Measurements from ENCODE around the gene SPAG9. TPM values are rescaled to one million over a fixed set of nuclear protein-coding genes. Genes with fewer than 3 reads are reported as not detected.
A peak's percentile ranks its signal among the peaks of the same experiment; 100 is the strongest.

SPAG9 gene
- total RNA-seq, 3 donors from 2014 or later = 112 to 178 (median 128) TPM

DNA sequence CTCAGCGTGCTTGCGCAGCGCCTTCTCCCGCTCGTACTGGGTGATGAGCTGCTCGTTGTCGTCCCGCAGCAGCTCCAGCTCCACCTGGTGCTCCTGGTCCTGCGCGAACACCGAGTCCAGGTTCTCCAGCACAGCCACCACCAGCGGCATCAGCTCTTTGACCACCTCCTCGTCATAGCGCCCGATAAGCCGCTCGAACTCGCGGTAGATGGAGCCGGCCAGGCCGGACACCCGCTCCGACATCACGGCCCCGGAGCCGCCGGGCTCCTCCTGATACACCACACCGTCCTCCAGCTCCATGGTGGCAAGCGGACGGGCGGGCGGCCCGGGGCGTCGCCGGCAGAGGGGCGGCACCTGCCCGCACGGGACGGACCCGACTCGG is 320 bp downstream of the SPAG9 start:
- peak in 1 of 2 donors; percentile 57 for DNase-seq (ENCODE audit: low spot score in 2 of 2)

GRCh38 chr17:51119415-51120356 is 982 bp downstream of the SPAG9 start:
- H3K27me3 ChIP-seq = no peaks in the 10 kb centered on the region
- H3K4me1 ChIP-seq = peaks cover 0 to 15% of the 10 kb centered on the region in 2 donors
- no peaks in the 10 kb centered on the region for H3K9me3 ChIP-seq
- no peak for TF ChIP-seq POLR2A (IDR thresholded peaks at IDR 0.05)
- TF ChIP-seq, protein P1, sequence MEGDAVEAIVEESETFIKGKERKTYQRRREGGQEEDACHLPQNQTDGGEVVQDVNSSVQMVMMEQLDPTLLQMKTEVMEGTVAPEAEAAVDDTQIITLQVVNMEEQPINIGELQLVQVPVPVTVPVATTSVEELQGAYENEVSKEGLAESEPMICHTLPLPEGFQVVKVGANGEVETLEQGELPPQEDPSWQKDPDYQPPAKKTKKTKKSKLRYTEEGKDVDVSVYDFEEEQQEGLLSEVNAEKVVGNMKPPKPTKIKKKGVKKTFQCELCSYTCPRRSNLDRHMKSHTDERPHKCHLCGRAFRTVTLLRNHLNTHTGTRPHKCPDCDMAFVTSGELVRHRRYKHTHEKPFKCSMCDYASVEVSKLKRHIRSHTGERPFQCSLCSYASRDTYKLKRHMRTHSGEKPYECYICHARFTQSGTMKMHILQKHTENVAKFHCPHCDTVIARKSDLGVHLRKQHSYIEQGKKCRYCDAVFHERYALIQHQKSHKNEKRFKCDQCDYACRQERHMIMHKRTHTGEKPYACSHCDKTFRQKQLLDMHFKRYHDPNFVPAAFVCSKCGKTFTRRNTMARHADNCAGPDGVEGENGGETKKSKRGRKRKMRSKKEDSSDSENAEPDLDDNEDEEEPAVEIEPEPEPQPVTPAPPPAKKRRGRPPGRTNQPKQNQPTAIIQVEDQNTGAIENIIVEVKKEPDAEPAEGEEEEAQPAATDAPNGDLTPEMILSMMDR (IDR thresholded peaks at IDR 0.05) = peak in 1 of 3 donors; percentile 13
- H3K4me3 ChIP-seq = peak overlapping the region; percentile 97 to 99 (median 99)
- intact Hi-C loops (cut with DNase I; ENCODE audit: low total_unique reads) = no loop called here
- peak overlapping the region; percentile 98 to 99 for H3K27ac ChIP-seq
- no peaks in the 10 kb centered on the region for H3K36me3 ChIP-seq
- peak; percentile 52 to 64 for DNase-seq (ENCODE audit: low spot score in 2 of 2)

More for the DNA sequence above, 320 bp downstream of the SPAG9 start:
- Histone ChIP-seq H3K36me3 (no peaks in the 10 kb centered on the region), H3K9me3 (no peaks in the 10 kb centered on the region), H3K4me1 (peaks cover 0 to 15% of the 10 kb centered on the region in 2 donors), H3K27ac (peak overlapping the region; percentile 98 to 99), H3K4me3 (peak overlapping the region; percentile 97 to 99 (median 99)), H3K27me3 (no peaks in the 10 kb centered on the region)
- intact Hi-C loops (cut with DNase I; ENCODE audit: low total_unique reads) = no loop called here
- TF ChIP-seq, protein P1 (IDR thresholded peaks at IDR 0.05) = no peak
- TF ChIP-seq POLR2AphosphoS5 (IDR thresholded peaks at IDR 0.05) = peak in 2 of 3 donors; percentile 27 to 35

GRCh38 chr17:51118330-51119195 is 2.1 kb downstream of the SPAG9 start:
- H3K27ac ChIP-seq = peak overlapping the region in 1 of 2 donors; percentile 98
- H3K4me1 ChIP-seq = peaks cover 0 to 15% of the 10 kb centered on the region in 2 donors
- no peaks in the 10 kb centered on the region for H3K36me3 ChIP-seq
- peak overlapping the region; percentile 97 to 99 (median 99) for H3K4me3 ChIP-seq
- no peak for TF ChIP-seq POLR2AphosphoS5 (IDR thresholded peaks at IDR 0.05)
- TF ChIP-seq, protein P1 (IDR thresholded peaks at IDR 0.05) = no peak
- no peak for TF ChIP-seq POLR2A (IDR thresholded peaks at IDR 0.05)
- intact Hi-C loops (cut with DNase I; ENCODE audit: low total_unique reads) = no loop called here
- DNase-seq (ENCODE audit: low spot score in 2 of 2) = peak in 1 of 2 donors; percentile 56
- H3K27me3 ChIP-seq = no peaks in the 10 kb centered on the region
- H3K9me3 ChIP-seq = no peaks in the 10 kb centered on the region

GRCh38 chr17:51115179-51115578 is 5.5 kb downstream of the SPAG9 start:
- peaks cover 0 to 15% of the 10 kb centered on the region in 2 donors for H3K4me1 ChIP-seq
- no peak for DNase-seq (ENCODE audit: low spot score in 2 of 2)
- no peak overlapping the region for H3K27ac ChIP-seq
- H3K36me3 ChIP-seq = no peaks in the 10 kb centered on the region
- TF ChIP-seq POLR2A (IDR thresholded peaks at IDR 0.05) (no peak), POLR2AphosphoS5 (IDR thresholded peaks at IDR 0.05) (no peak)
- TF ChIP-seq, protein P1 (IDR thresholded peaks at IDR 0.05) = no peak
- H3K27me3 ChIP-seq = no peaks in the 10 kb centered on the region
- no peak overlapping the region for H3K4me3 ChIP-seq
- no peaks in the 10 kb centered on the region for H3K9me3 ChIP-seq
- intact Hi-C loops (cut with DNase I; ENCODE audit: low total_unique reads) = no loop called here

Measured in breast epithelium (tissue), 4 donors.